ENCODE results near the gene SFT2D3.

The SFT2D3 gene

GRCh38 chr2:127707890-127708648 is 6.8 kb downstream of the SFT2D3 start:
- no peak for DNase-seq

GRCh38 chr2:127709336-127709735 is 8.0 kb downstream of the SFT2D3 start:
- DNase-seq = no peak

- DNase-seq = peak in 2 of 4 experiments; percentile 26 to 34
Measured at GRCh38 chr2:127712999-127713398, 11.7 kb downstream of the SFT2D3 start.

- no peak for DNase-seq
Measured at GRCh38 chr2:127713562-127713961, 12.3 kb downstream of the SFT2D3 start.

GRCh38 chr2:127715778-127716449 is 14.6 kb downstream of the SFT2D3 start:
- DNase-seq = no peak

GRCh38 chr2:127718271-127718670 is 17.0 kb downstream of the SFT2D3 start:
- DNase-seq = no peak

- DNase-seq = no peak
Measured at GRCh38 chr2:127719301-127720218, 18.3 kb downstream of the SFT2D3 start.

GRCh38 chr2:127721311-127721977 is 20.1 kb downstream of the SFT2D3 start:
- DNase-seq = no peak

GRCh38 chr2:127721978-127722355 is 20.7 kb downstream of the SFT2D3 start:
- DNase-seq = no peak

GRCh38 chr2:127722807-127723206 is 21.5 kb downstream of the SFT2D3 start:
- DNase-seq = no peak

GRCh38 chr2:127726158-127726880 is 25.0 kb downstream of the SFT2D3 start:
- DNase-seq = no peak

GRCh38 chr2:127733113-127733815 is 32.0 kb downstream of the SFT2D3 start:
- no peak for DNase-seq

GRCh38 chr2:127733816-127734537 is 32.7 kb downstream of the SFT2D3 start:
- no peak for DNase-seq

GRCh38 chr2:127735044-127735443 is 33.7 kb downstream of the SFT2D3 start:
- DNase-seq = no peak

- no peak for DNase-seq
Measured at GRCh38 chr2:127735537-127736399, 34.5 kb downstream of the SFT2D3 start.

- no peak for DNase-seq
Measured at GRCh38 chr2:127737892-127738291, 36.6 kb downstream of the SFT2D3 start.

GRCh38 chr2:127739800-127740199 is 38.5 kb downstream of the SFT2D3 start:
- DNase-seq = no peak

- no peak for DNase-seq
Measured at GRCh38 chr2:127740665-127741288, 39.5 kb downstream of the SFT2D3 start.

- no peak for DNase-seq
Measured at GRCh38 chr2:127743477-127744026, 42.3 kb downstream of the SFT2D3 start.

All from suppressor macrophage (primary cell).